HG03097 (cell line): ENCODE measurements around the gene BCAR3.

ENCODE experiments used
- ATAC-seq: cut with Tn5 transposase; IDR thresholded peaks from one replicate; pipeline ENCODE4 v1.9.1; 2021; ENCODE audit not compliant: unreplicated experiment, low FRiP score

BCAR3 gene

GRCh38 chr1:93648656-93649055, 33.0 kb downstream of the BCAR3 start:
- no peak for ATAC-seq

DNA sequence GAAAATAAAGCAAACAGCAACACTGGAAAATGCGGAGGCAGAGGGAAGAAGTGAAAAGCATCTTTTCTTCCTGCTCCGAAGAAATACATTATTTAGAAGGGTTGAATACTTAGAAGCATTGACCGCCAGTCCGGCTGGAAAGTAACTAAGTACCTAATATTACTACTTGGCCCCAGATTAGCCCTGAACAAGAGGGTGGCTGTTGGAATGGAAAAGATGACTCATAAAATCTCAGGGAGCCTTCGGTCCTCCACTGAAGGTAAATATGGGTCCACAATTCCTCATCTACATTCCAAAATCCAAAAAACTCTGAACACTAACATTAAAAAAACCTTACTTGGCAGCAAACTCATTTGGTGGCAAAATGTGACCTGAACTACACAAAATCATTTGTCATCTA, 40.1 kb downstream of the BCAR3 start:
- no peak for ATAC-seq

- no peak for ATAC-seq
These were observed 40.8 kb downstream of the BCAR3 start for GRCh38 chr1:93640656-93641440.

DNA sequence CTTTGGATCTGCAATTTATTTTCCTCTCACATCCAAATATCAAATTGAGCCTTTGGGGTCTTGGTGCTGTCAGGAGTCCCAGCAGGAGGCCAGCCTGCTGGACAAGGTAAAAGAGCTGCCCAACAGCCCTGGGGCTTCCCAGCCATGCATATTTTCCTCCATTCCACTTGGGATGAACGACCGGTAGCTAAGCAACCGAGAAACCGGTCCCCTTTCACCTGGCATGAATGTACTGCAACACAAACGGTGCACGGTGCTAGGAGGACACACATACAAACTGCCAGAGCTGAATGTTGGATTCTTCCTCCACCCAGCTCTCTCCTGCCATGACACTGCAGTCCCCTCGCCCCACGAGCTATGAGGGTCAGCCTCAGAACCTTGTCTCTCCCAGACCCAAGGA, 42.7 kb downstream of the BCAR3 start:
- no peak for ATAC-seq

- ATAC-seq = no peak
These were observed 43.3 kb downstream of the BCAR3 start for GRCh38 chr1:93638307-93638847.

DNA sequence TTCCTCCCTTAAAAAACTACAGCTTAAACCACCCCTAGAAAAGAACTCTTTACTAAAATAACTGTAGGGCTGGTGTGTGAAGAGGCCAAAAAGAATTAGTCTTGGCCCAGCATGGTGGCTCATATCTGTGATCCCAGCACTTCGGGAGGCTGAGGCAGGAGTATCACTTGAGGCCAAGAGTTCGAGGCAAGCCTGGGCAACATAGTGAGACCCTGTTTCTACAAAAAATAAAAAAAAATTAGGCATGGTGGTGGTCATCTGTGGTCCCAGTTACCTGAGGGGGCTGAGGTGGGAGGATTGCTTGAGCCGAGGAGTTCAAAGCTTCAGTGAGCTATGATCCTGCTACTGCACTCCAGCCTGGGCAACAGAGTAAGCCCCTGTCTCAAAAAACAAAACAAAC, 44.9 kb downstream of the BCAR3 start:
- ATAC-seq = no peak

- ATAC-seq = no peak
These were observed 45.8 kb downstream of the BCAR3 start for GRCh38 chr1:93635614-93636543.

- no peak for ATAC-seq
These were observed 48.3 kb downstream of the BCAR3 start for GRCh38 chr1:93633313-93633712.

DNA sequence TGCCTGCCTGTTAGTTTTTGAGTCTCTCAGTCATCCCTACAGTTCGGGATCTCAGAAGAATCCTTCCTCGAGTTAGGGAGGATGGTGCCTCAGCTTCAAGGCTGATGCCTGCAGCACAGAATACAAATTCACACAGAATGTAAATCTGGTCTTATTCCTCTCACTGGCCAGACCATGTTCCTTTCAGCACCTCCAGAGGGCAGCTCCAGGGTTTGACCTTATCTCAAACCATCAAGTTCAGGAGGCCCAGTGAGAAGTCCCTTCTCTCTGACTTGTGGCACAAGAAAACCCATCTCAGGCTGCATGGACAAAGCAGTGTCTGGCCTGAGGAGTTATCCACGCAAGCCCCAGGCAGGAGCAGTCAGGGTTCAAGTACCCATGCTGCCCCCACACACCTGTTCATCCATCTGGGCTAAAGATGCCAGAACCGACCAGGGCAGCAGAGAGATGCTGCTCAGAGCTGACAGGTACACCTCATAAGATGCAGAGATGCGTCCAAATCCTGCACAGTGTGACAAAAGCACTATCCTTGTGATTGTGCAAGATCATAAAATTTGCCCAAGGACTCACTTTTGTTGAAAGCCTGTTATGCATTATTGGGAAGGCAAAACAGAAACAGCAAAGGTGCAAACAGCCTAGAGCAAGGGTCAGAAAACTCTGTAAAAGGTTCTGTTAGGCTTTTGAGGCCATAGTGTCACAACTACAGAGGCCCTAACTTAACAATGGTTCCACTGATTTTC, 49.8 kb downstream of the BCAR3 start:
- ATAC-seq = no peak

GRCh38 chr1:93630168-93630567, 51.5 kb downstream of the BCAR3 start:
- no peak for ATAC-seq

DNA sequence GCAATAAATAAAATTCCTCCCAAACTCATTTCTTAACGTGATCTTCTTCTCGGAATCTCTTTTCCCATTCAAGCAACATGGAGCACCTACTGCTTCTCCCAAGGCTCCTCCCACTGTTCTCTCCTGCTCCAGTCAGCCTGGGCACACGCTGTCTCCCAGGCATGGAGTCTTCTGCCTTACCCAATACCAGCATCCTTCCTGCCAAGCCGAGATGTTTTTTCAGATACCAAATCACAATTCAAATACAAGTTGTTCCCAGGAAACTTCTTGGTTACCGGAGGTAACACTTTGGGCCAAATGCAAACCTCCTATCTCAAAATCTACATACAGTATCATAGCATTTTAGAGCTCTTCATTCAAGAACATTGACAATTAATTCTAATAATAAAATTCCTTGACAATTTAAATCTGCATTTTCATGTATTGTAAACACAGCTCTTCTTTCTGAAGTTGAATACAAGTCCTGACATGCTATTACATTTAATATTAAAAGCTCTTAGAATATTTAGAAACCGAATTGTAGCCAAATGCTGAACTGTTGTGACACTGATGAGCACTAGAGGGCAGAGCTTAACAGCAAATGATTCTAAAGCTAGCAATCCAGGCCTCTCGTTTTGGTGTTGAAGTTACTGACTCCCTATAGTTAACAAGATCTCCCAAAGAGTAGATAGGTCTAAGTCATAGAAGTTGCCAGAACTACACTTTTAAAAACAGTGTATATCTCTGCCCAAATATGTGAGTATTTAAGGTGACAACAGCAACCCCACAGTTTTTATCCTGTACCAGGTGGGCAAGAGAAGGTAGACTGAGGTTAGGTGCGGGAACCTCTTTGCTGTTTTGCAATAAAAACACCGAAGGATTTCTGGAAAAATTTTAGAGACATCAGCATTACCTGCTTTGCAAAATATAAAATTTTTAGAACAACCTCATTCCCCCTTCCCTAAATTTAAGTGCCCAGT, 52.3 kb downstream of the BCAR3 start:
- no peak for ATAC-seq

DNA sequence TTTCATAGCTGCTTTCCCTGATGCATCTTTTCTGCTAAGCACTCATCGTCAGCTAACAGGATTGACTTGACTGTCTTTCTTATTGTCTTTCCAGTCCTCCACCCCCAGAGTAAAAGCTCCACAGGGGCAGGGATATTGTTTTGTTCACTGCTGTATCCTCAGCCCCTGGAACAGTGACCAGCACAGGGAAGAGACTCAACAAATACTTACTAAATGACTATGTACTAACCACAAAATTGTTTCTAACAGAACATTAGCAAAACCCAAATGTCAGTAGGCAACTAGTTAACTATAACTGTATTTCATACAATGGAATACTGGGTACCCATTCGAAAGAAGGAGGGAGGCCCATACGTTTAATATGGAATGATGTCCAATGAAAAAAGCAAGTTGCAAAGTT, 53.0 kb downstream of the BCAR3 start:
- ATAC-seq = no peak

GRCh38 chr1:93625582-93626327, 55.9 kb downstream of the BCAR3 start:
- no peak for ATAC-seq

- ATAC-seq = no peak
These were observed 57.8 kb downstream of the BCAR3 start for GRCh38 chr1:93623875-93624274.

DNA sequence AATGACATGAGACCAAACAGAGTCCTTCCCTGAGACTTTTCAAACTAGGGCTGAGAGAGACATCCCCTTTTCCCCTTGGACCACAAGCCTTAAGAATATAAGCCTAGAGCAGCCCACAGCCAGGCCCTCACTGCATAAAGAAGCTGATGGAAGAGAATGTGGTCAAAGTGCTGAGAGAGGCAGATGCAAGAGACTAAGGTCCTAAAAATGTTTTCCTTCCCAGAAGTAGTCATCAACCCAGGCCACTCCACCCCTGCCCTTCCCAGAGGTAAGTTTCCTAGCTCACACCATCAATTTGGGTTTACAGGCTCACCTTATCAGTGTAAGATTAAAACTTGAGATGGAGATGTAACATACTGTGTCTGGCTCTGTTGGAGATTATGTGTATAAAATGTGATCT, 58.2 kb downstream of the BCAR3 start:
- ATAC-seq = no peak

GRCh38 chr1:93621246-93621645, 60.4 kb downstream of the BCAR3 start:
- no peak for ATAC-seq

DNA sequence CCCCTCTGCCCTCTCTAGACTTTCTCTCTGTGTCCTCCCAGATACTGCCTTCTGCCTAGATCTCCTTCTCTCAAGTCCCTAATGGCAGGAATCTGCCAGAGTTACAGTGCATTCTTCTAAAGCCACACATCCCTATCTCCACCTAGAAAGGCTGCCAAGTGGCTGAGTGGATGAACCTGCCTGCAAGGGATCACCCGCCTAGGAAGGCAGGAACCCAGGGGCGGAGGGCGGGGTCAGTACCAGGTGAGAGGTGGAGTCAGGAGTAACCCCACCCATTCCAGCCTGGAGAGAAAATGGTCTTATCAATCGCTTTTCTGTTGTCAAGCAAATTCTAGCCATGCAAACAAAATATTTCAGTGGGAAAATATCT, 60.8 kb downstream of the BCAR3 start:
- no peak for ATAC-seq

- no peak for ATAC-seq
These were observed 61.3 kb downstream of the BCAR3 start for GRCh38 chr1:93620172-93620840.
